Smooth muscle cell (in vitro differentiated cells): ENCODE results near the gene ORM1. TPM values are rescaled to one million over a fixed set of nuclear protein-coding genes. Genes with fewer than 3 reads are reported as not detected.

Experiments used
- DNase-seq: peaks from one replicate; lab custom pipeline; 2025; ENCODE audit not compliant: unreplicated experiment; lab: John Stamatoyannopoulos, UW
- H2AFZ ChIP-seq: fragments of 200-600 bp; sonication (generic); 2 replicates; pipeline ENCODE4 v1.6.0; 2016; ENCODE audit warnings: antibody characterized with exemption, low read depth, mild to moderate bottlenecking
- H3F3A ChIP-seq: fragments of 200-600 bp; sonication (generic); 2 replicates; pipeline ENCODE4 v1.6.0; 2017; ENCODE audit warnings: antibody characterized with exemption, low read depth
- H3K27ac ChIP-seq: fragments of 200-600 bp; sonication (generic); 2 replicates; pipeline ENCODE4 v1.5.1; 2016; ENCODE audit warnings: low read depth, mild to moderate bottlenecking
- H3K27me3 ChIP-seq: fragments of 200-600 bp; sonication (generic); 2 replicates; pipeline ENCODE4 v1.6.1; 2016; ENCODE audit warnings: low read depth, mild to moderate bottlenecking
- H3K36me3 ChIP-seq: fragments of 200-600 bp; sonication (generic); 2 replicates; pipeline ENCODE4 v1.5.1; 2016; ENCODE audit warnings: low read depth
- H3K4me1 ChIP-seq: fragments of 200-600 bp; sonication (generic); 2 replicates; pipeline ENCODE4 v1.5.1; 2016; ENCODE audit warnings: low read depth
- H3K4me2 ChIP-seq: fragments of 200-600 bp; sonication (generic); 2 replicates; pipeline ENCODE4 v1.6.0; 2016; ENCODE audit warnings: mild to moderate bottlenecking
- H3K4me3 ChIP-seq: fragments of 200-600 bp; sonication (generic); 2 replicates; pipeline ENCODE4 v1.5.1; 2016; ENCODE audit warnings: mild to moderate bottlenecking
- H3K79me2 ChIP-seq: fragments of 200-600 bp; sonication (generic); 2 replicates; pipeline ENCODE4 v1.6.0; 2016; ENCODE audit warnings: low read depth, mild to moderate bottlenecking
- H3K9ac ChIP-seq: fragments of 200-600 bp; sonication (generic); 2 replicates; pipeline ENCODE4 v1.6.0; 2016; ENCODE audit warnings: low read depth
- H3K9me3 ChIP-seq: fragments of 200-600 bp; sonication (generic); replicated peaks from 2 replicates; pipeline ENCODE4 v1.5.1; 2016; ENCODE audit warnings: low read depth
- H4K20me1 ChIP-seq: fragments of 200-600 bp; sonication (generic); 2 replicates; pipeline ENCODE4 v1.6.0; 2016; ENCODE audit warnings: low read depth
- CTCF ChIP-seq: fragments of 200-600 bp; sonication (generic); IDR thresholded peaks from 2 replicates; pipeline ENCODE4 v1.5.1; 2017; ENCODE audit warnings: borderline replicate concordance, mild to moderate bottlenecking, antibody characterized with exemption; ENCODE audit not compliant: insufficient read depth, poor library complexity, severe bottlenecking
- WGBS: methylation state at CpG from one replicate; pipeline ENCODE4 v1.1.7; 2016; ENCODE audit warnings: low lambda C conversion rate; 5-methylcytosine and 5-hydroxymethylcytosine counted together
- polyA plus RNA-seq: library from polyadenylated mRNA; unstranded; fragments of >200 nt; fragmentation: Nextera tagmentation; extraction: Ambion mirVana; gene quantifications from 2 replicates; pipeline ENCODE4 v1.2.1, GENCODE V29; 2016
- total RNA-seq: library from RNA; depleted of rRNA; stranded (reverse); fragments of >200 nt; gene quantifications from 2 replicates; pipeline ENCODE4 v1.2.3, GENCODE V29; 2014

ORM1 gene
- total and polyA plus RNA-seq, 2 experiments from 2014 or later: 0.74 TPM; not detected in 1

- no peaks in the 10 kb centered on the region for H3K9me3 ChIP-seq
- DNase-seq: no peak
- 95% methylated on average over 3 of the region's 10 CpGs for WGBS
- peaks cover 24% of the 10 kb centered on the region for H3F3A ChIP-seq
- no peak overlapping the region for H3K4me3 ChIP-seq
- TF ChIP-seq CTCF: no peak
- H3K4me2 ChIP-seq: peak overlapping the region; percentile 43
- no peaks in the 10 kb centered on the region for H3K36me3 ChIP-seq
- no peak overlapping the region for H2AFZ ChIP-seq
- no peaks in the 10 kb centered on the region for H3K79me2 ChIP-seq
- H3K9ac ChIP-seq: peak overlapping the region; percentile 87
- peak overlapping the region; percentile 96 for H3K27ac ChIP-seq
- no peaks in the 10 kb centered on the region for H3K27me3 ChIP-seq
- no peaks in the 10 kb centered on the region for H4K20me1 ChIP-seq
- H3K4me1 ChIP-seq: peaks cover 11% of the 10 kb centered on the region
Observed at GRCh38 chr9:114282104-114282485, 40.8 kb upstream of the ORM1 start.

GRCh38 chr9:114282507-114282906, 40.4 kb upstream of the ORM1 start:
- Histone ChIP-seq H3K4me2 (peak overlapping the region; percentile 43), H2AFZ (no peak overlapping the region), H3K4me3 (no peak overlapping the region), H3K4me1 (peaks cover 12% of the 10 kb centered on the region), H3K27me3 (no peaks in the 10 kb centered on the region), H3F3A (peaks cover 24% of the 10 kb centered on the region), H3K9me3 (no peaks in the 10 kb centered on the region), H3K79me2 (no peaks in the 10 kb centered on the region), H3K27ac (peak overlapping the region; percentile 96), H3K9ac (peak overlapping the region; percentile 87), H3K36me3 (no peaks in the 10 kb centered on the region), H4K20me1 (no peaks in the 10 kb centered on the region)
- no peak for TF ChIP-seq CTCF
- DNase-seq: no peak
- WGBS: 83% methylated on average over 6 of the region's 6 CpGs

GRCh38 chr9:114282926-114283325, 40.0 kb upstream of the ORM1 start:
- DNase-seq: peak; percentile 34
- no peak overlapping the region for H3K4me3 ChIP-seq
- peak overlapping the region; percentile 43 for H3K4me2 ChIP-seq
- H3K4me1 ChIP-seq: peaks cover 16% of the 10 kb centered on the region
- H3K27me3 ChIP-seq: no peaks in the 10 kb centered on the region
- H2AFZ ChIP-seq: no peak overlapping the region
- no peaks in the 10 kb centered on the region for H4K20me1 ChIP-seq
- WGBS: under 1% methylated on average over 5 of the region's 5 CpGs
- H3K9me3 ChIP-seq: no peaks in the 10 kb centered on the region
- no peaks in the 10 kb centered on the region for H3K79me2 ChIP-seq
- TF ChIP-seq CTCF: no peak
- H3K9ac ChIP-seq: peak overlapping the region; percentile 87
- H3K36me3 ChIP-seq: no peaks in the 10 kb centered on the region
- peaks cover 23% of the 10 kb centered on the region for H3F3A ChIP-seq
- peak overlapping the region; percentile 96 for H3K27ac ChIP-seq

- Histone ChIP-seq H4K20me1 (no peaks in the 10 kb centered on the region), H2AFZ (no peak overlapping the region), H3K79me2 (no peaks in the 10 kb centered on the region), H3K9ac (peak overlapping the region; percentile 72), H3F3A (peaks cover 16% of the 10 kb centered on the region), H3K4me1 (peaks cover 21% of the 10 kb centered on the region), H3K4me3 (no peak overlapping the region), H3K27ac (peak overlapping the region; percentile 96), H3K27me3 (no peaks in the 10 kb centered on the region), H3K36me3 (no peaks in the 10 kb centered on the region), H3K9me3 (no peaks in the 10 kb centered on the region), H3K4me2 (peak overlapping the region; percentile 28)
- TF ChIP-seq CTCF: no peak
- DNase-seq: no peak
- WGBS: 94% methylated on average over 14 of the region's 14 CpGs
Observed at GRCh38 chr9:114283551-114284111, 39.3 kb upstream of the ORM1 start.
